Measurements from ENCODE around the gene FGF14.

GRCh38 chr13:102286326-102286725, 115.5 kb downstream of the FGF14 start:
- no peak for TF ChIP-seq CTCF (IDR thresholded peaks at IDR 0.05; ENCODE audit: insufficient read depth, low read depth, low read length)
- TF ChIP-seq EZH2 (IDR thresholded peaks at IDR 0.05; ENCODE audit: insufficient read depth, low read length): no peak

Measured in astrocyte (in vitro differentiated cells and primary cell).